AG04450 (cell line): ENCODE results near the gene CDHR5. TPM values are rescaled to one million over a fixed set of nuclear protein-coding genes. Genes with fewer than 3 reads are reported as not detected.

Experiments
- CTCF ChIA-PET: fragments of 300-600, 350-600 bp; formaldehyde crosslinking; extraction: SDS; loops from one replicate; lab custom pipeline; 2022; ENCODE audit warnings: antibody characterized with exemption, inconsistent platforms; lab: Charles Lee
- POLR2A ChIA-PET: fragments of 350-600 bp; formaldehyde crosslinking; extraction: SDS; loops from one replicate; lab custom pipeline; 2021; ENCODE audit warnings: antibody characterized with exemption, inconsistent platforms; lab: Yijun Ruan, JAX
- DNase-seq: peaks from one replicate; pipeline ENCODE4 v3.0.0-alpha.2; 2011; ENCODE audit warnings: low read depth, low spot score
- H3K27ac ChIP-seq: one replicate; pipeline ENCODE4 v1.5.1; 2012; ENCODE audit warnings: low read depth, low read length, control low read depth
- H3K27me3 ChIP-seq: one replicate; pipeline ENCODE4 v1.6.0; 2012; ENCODE audit warnings: low read length; ENCODE audit not compliant: control insufficient read depth, insufficient read depth
- H3K4me3 ChIP-seq: 2 replicates; pipeline ENCODE4 v1.5.1; 2011; ENCODE audit warnings: mild to moderate bottlenecking, low read depth, low read length, control low read depth
- H3K9me3 ChIP-seq: 2 replicates; pipeline ENCODE4 v1.5.1; 2012; ENCODE audit warnings: low read length; ENCODE audit not compliant: control insufficient read depth, insufficient read depth
- CTCF ChIP-seq: IDR thresholded peaks from 2 replicates; pipeline ENCODE4 v1.5.1; 2011; ENCODE audit warnings: low read depth, low read length, control low read depth, inconsistent platforms
- polyA minus RNA-seq: library from RNA; depleted of rRNA, polyadenylated mRNA; stranded (reverse); fragments of >200 nt; gene quantifications from 2 replicates; pipeline ENCODE4 v1.2.3, GENCODE V29; 2011; rRNA and poly(A)+ RNA removed
- polyA plus RNA-seq: library from polyadenylated mRNA; depleted of rRNA; stranded (reverse); fragments of >200 nt; gene quantifications from 2 replicates; pipeline ENCODE4 v1.2.3, GENCODE V29; 2011; rRNA removed

The CDHR5 gene, protein sequence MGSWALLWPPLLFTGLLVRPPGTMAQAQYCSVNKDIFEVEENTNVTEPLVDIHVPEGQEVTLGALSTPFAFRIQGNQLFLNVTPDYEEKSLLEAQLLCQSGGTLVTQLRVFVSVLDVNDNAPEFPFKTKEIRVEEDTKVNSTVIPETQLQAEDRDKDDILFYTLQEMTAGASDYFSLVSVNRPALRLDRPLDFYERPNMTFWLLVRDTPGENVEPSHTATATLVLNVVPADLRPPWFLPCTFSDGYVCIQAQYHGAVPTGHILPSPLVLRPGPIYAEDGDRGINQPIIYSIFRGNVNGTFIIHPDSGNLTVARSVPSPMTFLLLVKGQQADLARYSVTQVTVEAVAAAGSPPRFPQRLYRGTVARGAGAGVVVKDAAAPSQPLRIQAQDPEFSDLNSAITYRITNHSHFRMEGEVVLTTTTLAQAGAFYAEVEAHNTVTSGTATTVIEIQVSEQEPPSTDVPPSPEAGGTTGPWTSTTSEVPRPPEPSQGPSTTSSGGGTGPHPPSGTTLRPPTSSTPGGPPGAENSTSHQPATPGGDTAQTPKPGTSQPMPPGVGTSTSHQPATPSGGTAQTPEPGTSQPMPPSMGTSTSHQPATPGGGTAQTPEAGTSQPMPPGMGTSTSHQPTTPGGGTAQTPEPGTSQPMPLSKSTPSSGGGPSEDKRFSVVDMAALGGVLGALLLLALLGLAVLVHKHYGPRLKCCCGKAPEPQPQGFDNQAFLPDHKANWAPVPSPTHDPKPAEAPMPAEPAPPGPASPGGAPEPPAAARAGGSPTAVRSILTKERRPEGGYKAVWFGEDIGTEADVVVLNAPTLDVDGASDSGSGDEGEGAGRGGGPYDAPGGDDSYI
- polyA plus RNA-seq (not detected in 2 replicates), polyA minus RNA-seq (0.09 TPM in 1 of 2 replicates, not detected in the other)

DNA sequence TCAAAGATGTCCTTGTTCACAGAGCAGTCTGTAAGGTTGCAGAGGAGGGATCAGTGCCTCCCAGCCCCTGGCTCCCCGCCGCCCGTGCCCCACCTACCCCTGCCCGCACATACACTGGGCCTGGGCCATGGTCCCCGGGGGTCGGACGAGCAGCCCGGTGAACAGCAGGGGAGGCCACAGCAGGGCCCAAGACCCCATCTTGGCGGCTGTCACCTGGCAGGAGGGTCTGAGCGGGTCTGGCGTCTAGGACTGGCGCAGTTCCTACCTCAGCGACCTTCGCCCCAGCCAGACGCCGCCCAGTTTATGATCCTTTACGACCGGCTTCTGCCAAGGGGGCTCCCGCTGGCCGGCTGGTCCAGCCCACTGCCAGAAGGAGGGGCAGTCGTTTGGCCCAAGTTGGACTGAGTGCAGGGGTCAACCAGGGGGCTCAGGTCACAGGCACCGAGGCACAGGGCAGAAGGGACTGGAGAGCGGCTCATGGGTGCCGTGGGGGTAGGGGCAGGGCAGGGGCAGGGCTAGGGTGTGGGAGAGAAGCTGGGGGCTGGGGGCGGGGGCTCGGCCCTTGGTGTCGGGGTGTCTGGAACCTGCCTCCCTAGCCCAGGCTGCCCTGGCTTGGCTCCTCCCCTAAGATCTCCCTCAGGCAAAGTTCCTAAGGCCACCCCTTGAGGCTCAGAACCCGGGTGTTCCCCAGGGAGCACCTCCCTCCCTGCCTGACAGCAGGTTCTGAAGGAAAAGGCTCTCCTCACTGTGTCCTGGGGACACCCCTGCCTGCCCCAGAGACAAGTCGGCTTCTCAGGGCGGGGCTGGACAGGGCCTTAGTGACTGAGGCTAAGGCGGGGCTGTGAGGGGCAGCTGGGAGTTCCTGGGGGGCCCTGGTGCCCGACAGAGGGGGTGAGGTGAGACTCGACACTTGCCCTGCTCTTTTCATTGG lies at the start of gene CDHR5:
TSS of gene CDHR5 (minus strand) at position 251 of the 931 bp plus-strand sequence. CDS start at position 198, 53 bp downstream.
- POLR2A ChIA-PET: no interaction called here
- CTCF ChIA-PET: no interaction called here

GRCh38 chr11:674406-674805 lies 49.7 kb upstream of the CDHR5 start:
- Histone ChIP-seq H3K27ac (no peak overlapping the region), H3K9me3 (no peaks in the 10 kb centered on the region; the same call in 1 of the 2 replicates), H3K4me3 (no peak overlapping the region), H3K27me3 (no peaks in the 10 kb centered on the region)
- ChIA-PET CTCF (interaction anchor here (0.7 to 1.3 kb wide), 3 partner anchors 11 to 53 kb away, joined by 3 to 6 read pairs (median 3); no protein-coding TSS in a partner anchor), POLR2A (interaction anchor here (1.0 kb wide), 1 partner anchor 50 kb away, joined by 4 read pairs; no protein-coding TSS in a partner anchor)
- no peak for DNase-seq
- TF ChIP-seq CTCF: no peak

More for the DNA sequence above, at the start of gene CDHR5:
- Histone ChIP-seq H3K27me3 (no peaks in the 10 kb centered on the region), H3K9me3 (peaks cover 11% of the 10 kb centered on the region; the same call in 1 of the 2 replicates), H3K27ac (no peak within 1 kb of the TSS), H3K4me3 (no peak within 1 kb of the TSS)
- DNase-seq: no peak
- no peak for TF ChIP-seq CTCF

DNA sequence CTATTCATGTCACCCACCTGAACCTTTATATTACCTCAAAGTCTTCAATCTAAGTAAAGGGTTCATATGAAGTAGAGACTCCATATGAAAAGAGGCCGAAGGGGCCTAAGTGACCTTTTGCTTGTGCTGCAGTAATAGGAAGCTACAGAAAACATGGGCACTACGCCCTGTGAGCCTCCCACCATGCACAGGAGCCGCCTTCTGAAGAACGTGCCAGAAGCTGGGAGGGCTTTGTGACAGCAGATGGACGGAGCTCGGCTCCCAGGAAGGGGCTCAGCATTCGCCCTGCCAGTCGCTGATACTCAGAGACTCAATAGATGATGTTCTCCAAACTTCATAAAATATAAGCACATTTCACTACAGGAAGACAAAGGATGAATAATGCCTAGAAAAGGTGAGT lies 49.1 kb upstream of the CDHR5 start:
- ChIA-PET POLR2A (interaction anchor here (1.0 kb wide), 1 partner anchor 51 kb away, joined by 4 read pairs; no protein-coding TSS in a partner anchor), CTCF (interaction anchor here (0.7 to 1.3 kb wide), 3 partner anchors 10 to 53 kb away, joined by 3 to 6 read pairs (median 3); no protein-coding TSS in a partner anchor)
- no peaks in the 10 kb centered on the region for H3K27me3 ChIP-seq
- no peak overlapping the region for H3K27ac ChIP-seq
- no peak overlapping the region for H3K4me3 ChIP-seq
- no peak for DNase-seq
- H3K9me3 ChIP-seq: no peaks in the 10 kb centered on the region; the same call in 1 of the 2 replicates
- TF ChIP-seq CTCF: no peak

GRCh38 chr11:665704-666281 lies 41.0 kb upstream of the CDHR5 start:
- no peak overlapping the region for H3K4me3 ChIP-seq
- H3K9me3 ChIP-seq: no peaks in the 10 kb centered on the region
- CTCF ChIA-PET: no interaction called here
- no peaks in the 10 kb centered on the region for H3K27me3 ChIP-seq
- POLR2A ChIA-PET: no interaction called here
- no peak overlapping the region for H3K27ac ChIP-seq
- no peak for DNase-seq
- no peak for TF ChIP-seq CTCF
